IMR-90 (cell line): ENCODE measurements around the gene KCNJ8. TPM values are rescaled to one million over a fixed set of nuclear protein-coding genes. Genes with fewer than 3 reads are reported as not detected.

Experiments
- ATAC-seq: fragments of 200-7000 bp; cut with Tn5 transposase; 2 replicates; pipeline ENCODE4 v1.9.1; 2020; ENCODE audit warnings: low read depth, mild to moderate bottlenecking, moderate library complexity
- BruUV-seq: library from RNA; stranded (reverse); fragments of 400-500 nt; replicated peaks from 2 replicates; lab custom pipeline; 2021; lab: Mats Ljungman, UMichigan
- CTCF ChIA-PET: fragments of 300-600 bp; formaldehyde crosslinking; extraction: SDS; loops from one replicate; lab custom pipeline; 2021; ENCODE audit warnings: antibody characterized with exemption; lab: Yijun Ruan, JAX
- POLR2A ChIA-PET: fragments of 300-600 bp; sonication (Branson Sonifier 250); formaldehyde crosslinking; loops from one replicate; lab custom pipeline; 2022; ENCODE audit warnings: antibody characterized with exemption; ENCODE audit not compliant: unreplicated experiment; lab: Charles Lee
- DNase-seq: peaks from one replicate; pipeline ENCODE4 v3.0.0; 2013
- H2AFZ ChIP-seq: replicated peaks from 2 replicates; pipeline ENCODE3; 2013; ENCODE audit warnings: low read length, mild to moderate bottlenecking; ENCODE audit not compliant: poor library complexity
- H2AK5ac ChIP-seq: 2 replicates; pipeline ENCODE4 v1.6.1; 2013; ENCODE audit warnings: low read depth, low read length, inconsistent platforms
- H2AK9ac ChIP-seq: replicated peaks from 2 replicates; pipeline ENCODE3; 2013; ENCODE audit warnings: mild to moderate bottlenecking, low read depth, low read length, moderate library complexity; ENCODE audit not compliant: poor library complexity
- H2BK120ac ChIP-seq: 2 replicates; pipeline ENCODE4 v1.6.1; 2013; ENCODE audit warnings: low read depth, low read length, inconsistent platforms
- H2BK15ac ChIP-seq: 3 replicates; pipeline ENCODE4 v1.6.1; 2013; ENCODE audit warnings: low read depth, low read length, inconsistent platforms
- H2BK20ac ChIP-seq: 2 replicates; pipeline ENCODE4 v1.6.1; 2013; ENCODE audit warnings: low read depth, mild to moderate bottlenecking, inconsistent platforms, low read length, moderate library complexity
- H2BK5ac ChIP-seq: 2 replicates; pipeline ENCODE4 v1.6.1; 2013; ENCODE audit warnings: mild to moderate bottlenecking, low read depth, low read length, inconsistent platforms; ENCODE audit not compliant: poor library complexity, severe bottlenecking
- H3K14ac ChIP-seq: replicated peaks from 2 replicates; pipeline ENCODE4 v1.6.1; 2013; ENCODE audit warnings: low read depth, low read length, inconsistent platforms
- H3K18ac ChIP-seq: 2 replicates; pipeline ENCODE4 v1.6.1; 2013; ENCODE audit warnings: low read depth, low read length, control low read depth
- H3K23ac ChIP-seq: 2 replicates; pipeline ENCODE4 v1.6.1; 2013; ENCODE audit warnings: low read depth, low read length, inconsistent platforms
- H3K27ac ChIP-seq: 2 replicates; pipeline ENCODE4 v1.5.1; 2013; ENCODE audit warnings: mild to moderate bottlenecking, control low read depth, low read length; ENCODE audit not compliant: insufficient read depth
- H3K27me3 ChIP-seq: 2 replicates; pipeline ENCODE4 v1.6.1; 2013; ENCODE audit warnings: low read length; ENCODE audit not compliant: control insufficient read depth, insufficient read depth
- H3K36me3 ChIP-seq: 2 replicates; pipeline ENCODE4 v1.6.1; 2013; ENCODE audit warnings: low read length, mixed read lengths; ENCODE audit not compliant: control insufficient read depth, insufficient read depth
- H3K4ac ChIP-seq: 2 replicates; pipeline ENCODE4 v1.6.1; 2013; ENCODE audit warnings: low read depth, low read length, inconsistent platforms
- H3K4me1 ChIP-seq: 2 replicates; pipeline ENCODE4 v1.6.1; 2013; ENCODE audit warnings: low read length, mixed read lengths; ENCODE audit not compliant: control insufficient read depth, insufficient read depth
- H3K4me2 ChIP-seq: 2 replicates; pipeline ENCODE4 v1.6.1; 2013; ENCODE audit warnings: low read depth, mild to moderate bottlenecking, control low read depth, low read length, moderate library complexity
- H3K4me3 ChIP-seq: 2 replicates; pipeline ENCODE4 v1.5.1; 2013; ENCODE audit warnings: low read depth, mild to moderate bottlenecking, control low read depth, low read length, moderate library complexity; ENCODE audit not compliant: insufficient read depth
- H3K56ac ChIP-seq: 2 replicates; pipeline ENCODE4 v1.6.1; 2013; ENCODE audit warnings: low read length, inconsistent platforms; ENCODE audit not compliant: insufficient read depth; ENCODE audit errors: extremely low read depth
- H3K79me1 ChIP-seq, 2 experiments: 2 replicates each; pipeline ENCODE4 v1.6.1; 2013; ENCODE audit warnings: low read length in 2 of 2, inconsistent platforms in 1 of 2, low read depth in 1 of 2
- H3K9ac ChIP-seq: 2 replicates; pipeline ENCODE4 v1.6.1; 2013; ENCODE audit warnings: low read depth, low read length, control low read depth
- H3K9me1 ChIP-seq: 2 replicates; pipeline ENCODE4 v1.6.1; 2013; ENCODE audit warnings: low read length, inconsistent platforms; ENCODE audit not compliant: insufficient read depth
- H3K9me3 ChIP-seq: 2 replicates; pipeline ENCODE4 v1.6.1; 2013; ENCODE audit warnings: low read length; ENCODE audit not compliant: control insufficient read depth, insufficient read depth
- H4K20me1 ChIP-seq: 2 replicates; pipeline ENCODE4 v1.6.1; 2013; ENCODE audit warnings: low read length, inconsistent platforms; ENCODE audit not compliant: insufficient read depth
- H4K5ac ChIP-seq: 2 replicates; pipeline ENCODE4 v1.6.1; 2013; ENCODE audit warnings: mild to moderate bottlenecking, low read depth, low read length, control low read depth
- H4K8ac ChIP-seq, 2 experiments: 2 replicates each; pipeline ENCODE4 v1.6.1; 2013; ENCODE audit warnings: low read depth in 2 of 2, low read length in 2 of 2, control low read depth in 1 of 2, inconsistent platforms in 1 of 2
- H4K91ac ChIP-seq: 2 replicates; pipeline ENCODE4 v1.6.1; 2013; ENCODE audit warnings: low read depth, low read length, inconsistent platforms; ENCODE audit not compliant: insufficient read depth
- BHLHE40 ChIP-seq: fragments of 150-350 bp; IDR thresholded peaks from 2 replicates; pipeline ENCODE4 v1.6.1; 2016; ENCODE audit warnings: mild to moderate bottlenecking, low read depth, low read length
- CEBPB ChIP-seq: IDR thresholded peaks from 2 replicates; pipeline ENCODE4 v1.6.1; 2012; ENCODE audit warnings: low read depth, low read length, improper control_type of control experiment
- CHD1 ChIP-seq: IDR thresholded peaks from 2 replicates; pipeline ENCODE4 v1.6.1; 2012; ENCODE audit warnings: low read depth, low read length, improper control_type of control experiment
- ELK1 ChIP-seq: fragments of 150-350 bp; IDR thresholded peaks from 2 replicates; pipeline ENCODE4 v1.6.1; 2016; ENCODE audit warnings: low read depth, mild to moderate bottlenecking, low read length, moderate library complexity, borderline replicate concordance
- FOS ChIP-seq: fragments of 150-350 bp; IDR thresholded peaks from 2 replicates; pipeline ENCODE4 v1.6.1; 2016; ENCODE audit warnings: low read depth, low read length
- MAZ ChIP-seq: IDR thresholded peaks from 2 replicates; pipeline ENCODE4 v1.6.1; 2012; ENCODE audit warnings: low read depth, mild to moderate bottlenecking, low read length, improper control_type of control experiment, moderate library complexity, borderline replicate concordance
- MXI1 ChIP-seq: IDR thresholded peaks from 2 replicates; pipeline ENCODE4 v1.6.1; 2012; ENCODE audit warnings: low read depth, mild to moderate bottlenecking, low read length, moderate library complexity, borderline replicate concordance
- NFE2L2 ChIP-seq: fragments of 150-350 bp; IDR thresholded peaks from 2 replicates; pipeline ENCODE4 v1.6.1; 2016; ENCODE audit warnings: low read depth, mild to moderate bottlenecking, low read length
- POLR2A ChIP-seq: IDR thresholded peaks from 2 replicates; pipeline ENCODE4 v1.6.1; 2012; ENCODE audit warnings: mild to moderate bottlenecking, low read depth, low read length
- RCOR1 ChIP-seq: IDR thresholded peaks from 2 replicates; pipeline ENCODE4 v1.6.1; 2012; ENCODE audit warnings: mild to moderate bottlenecking, low read length, improper control_type of control experiment; ENCODE audit not compliant: insufficient replicate concordance
- RFX5 ChIP-seq: IDR thresholded peaks from 2 replicates; pipeline ENCODE4 v1.8.0; 2012; ENCODE audit warnings: low read depth, mild to moderate bottlenecking, low read length, moderate library complexity
- SMC3 ChIP-seq: fragments of 150-350 bp; IDR thresholded peaks from 2 replicates; pipeline ENCODE4 v1.6.1; 2016; ENCODE audit warnings: low read depth, mild to moderate bottlenecking, antibody characterized with exemption, low read length, moderate library complexity
- dilution Hi-C: fragments of 300-500 bp; cut with HindIII; formaldehyde crosslinking; loops from one replicate; pipeline ENCODE4 v1.14.3; 2018; ENCODE audit warnings: low sequenced_read_pairs; ENCODE audit not compliant: unreplicated experiment
- in situ Hi-C: fragments of 300-500 bp; cut with MboI; formaldehyde crosslinking; loops from 3 replicates; pipeline ENCODE4 v1.14.3; 2019; ENCODE audit warnings: low sequenced_read_pairs, inconsistent platforms, mixed read lengths
- intact Hi-C: fragments of 100-400 bp; cut with micrococcal nuclease; formaldehyde crosslinking; loops from 2 replicates; pipeline ENCODE4 v1.10.0; 2022
- polyA plus RNA-seq, 3 experiments: library from polyadenylated mRNA; depleted of rRNA; stranded (reverse); fragments of >200 nt; gene quantifications; 2 replicates each; pipeline ENCODE4 v1.2.3, GENCODE V29; 2012; ENCODE audit warnings: low replicate concordance in 1 of 3
- total RNA-seq: library from RNA; depleted of rRNA; stranded (reverse); fragments of >200 nt; gene quantifications from 2 replicates; pipeline ENCODE4 v1.2.3, GENCODE V29; 2012

The KCNJ8 gene
- total and polyA plus RNA-seq, 2 of the 4 experiments (the other 2 are of a cell fraction), result 8.0 to 15.8 TPM

- Histone ChIP-seq H3K27me3 (no peaks in the 10 kb centered on the region), H3K23ac (no peak overlapping the region), H3K36me3 (no peaks in the 10 kb centered on the region), H3K4me1 (no peaks in the 10 kb centered on the region), H3K56ac (no peak overlapping the region), H4K8ac (no peak overlapping the region), H2AK5ac (no peak overlapping the region), H4K20me1 (no peaks in the 10 kb centered on the region), H3K9me3 (no peaks in the 10 kb centered on the region), H3K4me3 (no peak overlapping the region), H2BK5ac (no peak overlapping the region), H3K27ac (no peak overlapping the region), H2BK120ac (no peak overlapping the region), H2BK15ac (no peak overlapping the region), H4K91ac (no peak overlapping the region), H2BK20ac (no peak overlapping the region), H2AFZ (no peak overlapping the region), H3K9ac (no peak overlapping the region), H3K4me2 (no peak overlapping the region), H3K79me1 (no peaks in the 10 kb centered on the region), H3K9me1 (no peaks in the 10 kb centered on the region), H4K5ac (no peak overlapping the region), H3K14ac (no peak overlapping the region), H3K18ac (no peak overlapping the region), H2AK9ac (no peak overlapping the region), H3K4ac (no peak overlapping the region)
- in situ Hi-C loops (no loop called here), intact Hi-C loops (no loop called here), dilution Hi-C loops (no loop called here)
- no peak for TF ChIP-seq MAZ
- TF ChIP-seq POLR2A, result no peak
- no peak for TF ChIP-seq SMC3
- no peak for TF ChIP-seq MXI1
- no peak for TF ChIP-seq NFE2L2
- no peak for TF ChIP-seq CEBPB
- no peak for TF ChIP-seq RCOR1
- TF ChIP-seq RFX5, result no peak
- no peak for TF ChIP-seq CHD1
- no peak for TF ChIP-seq ELK1
- TF ChIP-seq BHLHE40, result no peak
- no peak for TF ChIP-seq FOS
- POLR2A ChIA-PET, result no interaction called here
- ATAC-seq (no peak), DNase-seq (no peak)
- CTCF ChIA-PET, result no interaction called here
- BruUV-seq, result no TSS peak
These were observed 31.7 kb upstream of the KCNJ8 start for GRCh38 chr12:21806255-21806654.
